Stimulated activated CD4-positive, alpha-beta T cell treated with anti-CD3 and anti-CD28 coated beads, Interleukin-12 subunit alpha, Interleukin-12 subunit beta, amount 100 ng/mL, for 4 hours (primary cell): ENCODE results near the gene ASH1L.
"Not testable (repeated sequence)": the region's sequence is repeated elsewhere in the genome, so short reads cannot be mapped to it uniquely, and the experiment has no call there.

Experiments
- DNase-seq: peaks from one replicate; pipeline ENCODE4 v3.0.0-alpha.2; 2020

The ASH1L gene

DNA sequence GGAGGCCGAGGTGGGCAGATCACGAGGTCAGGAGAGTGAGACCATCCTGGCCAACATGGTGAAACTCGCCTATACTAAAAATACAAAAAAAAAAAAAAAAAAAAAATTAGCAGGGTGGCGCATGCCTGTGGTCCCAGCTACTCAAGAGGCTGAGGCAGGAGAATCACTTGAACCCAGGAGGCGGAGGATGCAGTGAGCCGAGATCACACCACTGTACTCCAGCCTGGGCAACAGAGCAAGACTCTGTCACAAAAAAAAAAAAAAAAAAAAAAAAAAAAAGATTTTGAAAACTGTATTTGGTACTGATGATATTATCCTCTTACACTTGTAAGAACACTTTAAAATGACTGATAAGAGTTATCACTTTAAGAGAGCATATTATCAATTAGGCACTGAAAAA lies 74.2 kb downstream of the ASH1L start:
- not testable (repeated sequence) for DNase-seq

DNA sequence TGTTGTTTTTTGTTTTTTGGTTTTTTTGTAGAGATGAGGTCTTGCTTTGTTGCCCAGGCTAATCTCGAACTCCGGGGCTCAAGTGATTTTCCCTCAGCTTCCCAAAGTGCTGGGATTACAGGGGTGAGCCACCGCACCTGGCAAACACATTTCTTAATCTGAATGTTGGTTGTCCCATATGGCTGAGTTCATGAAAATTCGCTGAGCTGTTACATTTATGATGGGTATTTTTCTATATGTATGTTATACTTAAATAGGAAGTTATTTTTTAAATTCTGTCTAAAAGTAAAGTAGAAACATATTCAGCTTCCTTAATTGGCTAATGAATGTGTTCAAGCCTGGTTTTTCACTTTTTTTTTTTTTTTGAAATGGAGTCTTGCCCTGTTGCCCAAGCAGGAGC lies 75.1 kb downstream of the ASH1L start:
- no peak for DNase-seq

DNA sequence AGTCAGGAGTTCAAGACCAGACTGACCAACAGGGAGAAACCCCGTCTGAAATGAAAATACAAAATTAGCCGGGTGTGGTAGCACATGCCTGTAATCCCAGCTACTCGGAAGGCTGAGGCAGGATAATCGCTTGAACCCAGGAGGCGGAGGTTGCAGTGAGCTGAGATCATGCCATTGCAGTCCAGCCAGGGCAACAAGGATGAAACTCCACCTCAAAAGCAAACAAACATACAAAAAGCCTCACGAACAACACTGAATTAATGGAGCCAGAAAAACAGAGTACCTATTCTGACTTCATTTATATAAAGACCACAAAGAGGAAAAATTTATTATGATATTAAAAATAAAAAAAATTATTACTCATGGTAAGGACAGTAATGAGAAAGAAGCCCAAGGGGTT lies 75.7 kb downstream of the ASH1L start:
- not testable (repeated sequence) for DNase-seq

DNA sequence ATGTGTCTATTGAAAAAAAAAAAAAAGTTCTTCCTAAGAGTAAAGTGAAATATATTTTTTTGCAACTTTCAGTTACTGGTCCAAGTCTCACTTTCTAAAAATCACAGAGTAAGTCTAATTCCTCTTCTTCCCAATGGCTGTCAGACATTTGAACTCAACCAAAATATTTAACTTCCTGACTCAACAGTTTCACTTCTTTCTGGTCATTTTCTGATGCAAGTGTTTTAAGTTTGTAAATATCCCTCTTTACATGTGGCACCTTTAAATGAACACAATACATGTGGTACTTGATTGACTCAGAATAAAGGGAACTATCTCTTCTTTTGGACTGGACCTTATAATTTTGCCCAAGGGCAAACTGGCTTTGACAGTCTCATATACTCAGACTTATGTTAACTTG lies 76.7 kb downstream of the ASH1L start:
- DNase-seq: no peak

DNA sequence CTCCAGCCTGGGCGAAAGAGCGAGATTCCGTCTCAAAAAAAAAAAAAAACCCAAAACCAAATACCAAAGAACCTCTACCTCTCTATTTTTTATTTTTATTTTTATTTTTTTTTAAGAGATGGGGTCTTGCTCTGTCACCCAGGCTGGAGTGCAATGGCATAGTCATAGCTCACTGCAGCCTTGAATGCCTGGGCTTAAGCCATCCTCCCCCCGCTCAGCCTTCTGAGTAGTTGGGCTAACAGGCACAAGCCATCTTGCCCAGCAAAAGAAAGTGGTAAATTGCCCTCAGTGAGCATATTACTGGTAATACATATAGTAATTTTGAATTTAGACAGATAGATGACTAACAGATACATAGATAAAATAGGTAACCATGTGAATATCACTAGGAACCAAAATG lies 77.4 kb downstream of the ASH1L start:
- no peak for DNase-seq

DNA sequence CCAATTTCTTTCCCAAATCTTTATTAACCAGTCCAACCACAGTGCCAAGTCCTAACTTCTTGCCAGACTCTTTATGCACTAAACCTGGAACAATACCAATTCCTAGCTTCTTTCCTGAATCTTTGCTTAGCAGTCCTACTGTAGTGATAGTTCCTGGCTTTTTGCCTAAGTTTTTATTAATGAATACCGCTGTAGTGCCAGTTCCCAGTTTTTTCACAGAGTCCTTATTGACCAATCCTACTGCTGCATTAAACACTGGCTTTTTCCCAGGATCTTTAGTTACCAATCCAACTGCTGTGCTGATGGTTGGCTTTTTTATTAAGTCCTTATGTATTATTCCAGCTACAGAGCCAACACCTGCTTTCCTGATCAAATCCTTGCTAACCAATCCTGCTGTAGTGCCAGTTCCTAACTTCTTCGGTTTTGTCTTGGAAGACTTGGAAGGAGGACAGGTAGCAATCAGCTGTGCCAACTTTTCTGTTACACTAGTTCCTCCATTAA lies 80.8 kb downstream of the ASH1L start:
- no peak for DNase-seq

DNA sequence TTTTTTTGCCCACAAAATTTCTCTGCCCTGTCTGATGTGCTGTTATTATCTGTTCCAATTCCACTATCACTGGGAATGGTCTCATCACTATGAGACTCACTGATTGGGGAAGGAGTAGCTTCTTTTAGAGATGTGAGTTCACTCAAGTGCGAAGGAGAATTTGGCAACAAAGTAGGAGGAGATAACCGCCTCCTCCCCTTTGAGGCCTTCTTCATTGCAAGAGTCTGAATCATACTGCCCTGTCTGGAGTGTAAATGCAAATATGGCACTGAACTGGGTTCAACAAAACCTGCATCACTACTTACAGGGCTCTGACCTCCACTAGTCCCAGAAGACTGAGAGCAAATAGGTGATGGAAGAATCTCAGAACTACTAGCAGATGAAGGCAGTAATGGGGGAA lies 83.4 kb downstream of the ASH1L start:
- no peak for DNase-seq

DNA sequence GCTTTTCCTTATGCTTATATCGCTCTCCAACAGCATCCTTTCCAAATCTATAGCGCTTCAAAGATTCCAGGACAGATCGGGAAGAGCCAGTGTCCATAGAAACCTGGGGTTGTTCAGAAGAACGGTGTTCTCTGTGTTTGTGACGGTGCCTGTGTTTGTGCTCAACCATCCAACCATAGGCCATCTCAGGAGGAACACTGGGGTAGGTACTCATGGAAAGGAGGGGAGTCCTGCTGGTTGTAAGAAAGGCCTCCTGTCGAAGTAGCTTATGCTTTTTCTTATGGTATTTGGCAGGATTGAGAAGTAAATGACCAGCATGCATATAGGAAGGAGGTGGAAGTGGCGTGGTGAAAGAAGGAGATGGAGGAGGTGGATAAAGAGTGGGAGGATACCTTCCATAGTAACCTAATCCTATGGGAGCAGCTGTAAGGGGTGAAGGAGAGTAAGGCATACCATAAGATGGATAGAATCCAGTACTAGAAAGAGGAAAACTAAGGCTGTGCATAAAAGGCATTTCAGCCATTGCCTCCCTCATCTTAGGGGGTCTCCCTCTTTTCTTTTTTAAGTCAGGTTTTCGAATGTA lies 84.2 kb downstream of the ASH1L start:
- DNase-seq: no peak

DNA sequence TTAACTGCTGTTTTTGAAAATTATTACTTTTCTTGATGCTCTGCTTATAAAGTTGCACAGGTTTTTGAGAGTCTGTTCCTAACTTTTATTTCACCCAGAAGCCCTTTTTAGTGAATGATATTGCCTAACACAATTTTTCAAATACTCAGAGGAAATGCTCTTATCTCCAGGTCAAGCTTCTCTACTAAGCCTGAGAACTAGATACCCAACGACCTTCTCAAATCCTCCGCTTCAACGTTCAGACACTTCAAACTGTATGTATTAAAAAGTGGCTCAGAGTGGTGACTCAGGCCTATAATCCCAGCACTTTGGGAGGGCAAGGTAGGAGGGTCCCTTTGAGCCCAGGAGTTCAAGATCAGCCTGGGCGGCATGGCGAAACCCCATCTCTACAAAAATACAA lies 88.5 kb downstream of the ASH1L start:
- no peak for DNase-seq

DNA sequence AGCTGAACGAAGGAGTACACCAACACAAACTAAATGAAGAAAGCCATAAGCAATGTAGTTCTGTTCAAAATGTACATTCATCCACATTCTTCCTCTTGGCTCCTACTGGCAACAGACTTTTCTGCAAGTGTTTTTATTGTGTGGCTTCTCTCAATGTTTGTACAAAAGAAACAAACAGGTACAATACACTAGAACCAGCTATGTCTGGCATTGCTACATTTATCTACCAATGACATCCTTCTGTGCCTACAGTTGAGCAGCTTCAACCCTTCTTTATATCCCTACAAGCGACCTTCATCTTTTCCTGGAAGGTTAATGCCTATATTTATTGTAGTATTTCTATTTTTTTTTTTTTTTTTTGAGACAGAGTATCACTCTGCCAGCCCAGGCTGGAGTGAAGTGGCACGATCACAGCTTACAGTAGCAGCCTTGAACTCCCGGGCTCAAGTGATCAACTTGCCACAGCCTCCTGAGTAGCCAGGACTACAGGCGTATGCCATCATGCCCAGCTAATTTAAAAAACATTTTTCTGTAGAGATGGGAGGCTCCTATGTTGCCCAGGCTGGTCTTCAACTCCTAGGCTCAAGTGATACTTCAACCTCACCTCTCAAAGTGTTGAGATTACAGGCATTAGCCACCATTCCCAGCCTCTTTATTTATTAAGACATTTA lies 89.3 kb downstream of the ASH1L start:
- no peak for DNase-seq

DNA sequence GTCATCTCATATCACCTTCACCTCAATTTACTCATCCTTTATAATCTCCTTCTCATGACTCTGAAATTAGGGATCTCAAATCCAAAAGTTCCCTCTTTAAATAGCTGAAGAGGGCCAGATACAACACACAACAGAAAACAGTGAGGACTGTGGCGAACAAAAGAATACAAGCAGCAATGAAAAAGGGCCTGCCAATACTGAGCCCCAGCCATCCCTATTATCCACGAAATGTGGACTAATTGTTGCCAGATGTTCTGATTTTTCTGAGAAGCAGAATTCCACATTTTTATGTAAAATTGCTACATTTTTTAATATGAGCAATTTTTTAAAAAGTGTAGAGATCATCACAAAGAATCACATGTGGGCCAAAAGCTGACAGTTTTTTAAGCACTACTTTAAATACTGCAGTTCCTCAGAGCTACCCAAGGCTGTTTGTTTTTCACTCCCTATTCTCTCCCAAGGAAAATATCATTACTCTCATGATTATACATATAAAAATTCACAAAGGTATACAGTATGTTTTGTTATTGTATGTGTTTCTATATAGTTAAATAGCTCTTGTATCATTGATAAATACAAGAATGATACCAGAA lies 90.0 kb downstream of the ASH1L start:
- no peak for DNase-seq

DNA sequence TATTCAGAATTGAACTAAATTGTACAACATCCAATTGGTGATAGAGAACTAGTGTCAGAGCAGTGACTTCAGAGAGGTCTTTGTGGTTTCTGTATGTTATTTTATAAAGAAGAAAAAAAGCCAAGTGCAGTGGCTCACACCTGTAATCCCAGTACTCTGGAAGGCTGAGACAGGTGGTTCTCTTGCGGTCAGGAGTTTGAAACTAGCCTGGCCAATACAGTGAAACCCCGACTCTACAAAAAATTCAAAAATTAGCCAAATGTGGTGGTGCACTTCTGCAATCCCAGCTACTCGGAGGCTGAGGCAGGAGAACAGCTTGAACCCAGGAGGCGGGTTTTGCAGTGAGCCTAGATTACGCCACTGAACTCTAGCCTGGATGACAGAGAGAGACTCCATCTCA lies 90.7 kb downstream of the ASH1L start:
- no peak for DNase-seq

DNA sequence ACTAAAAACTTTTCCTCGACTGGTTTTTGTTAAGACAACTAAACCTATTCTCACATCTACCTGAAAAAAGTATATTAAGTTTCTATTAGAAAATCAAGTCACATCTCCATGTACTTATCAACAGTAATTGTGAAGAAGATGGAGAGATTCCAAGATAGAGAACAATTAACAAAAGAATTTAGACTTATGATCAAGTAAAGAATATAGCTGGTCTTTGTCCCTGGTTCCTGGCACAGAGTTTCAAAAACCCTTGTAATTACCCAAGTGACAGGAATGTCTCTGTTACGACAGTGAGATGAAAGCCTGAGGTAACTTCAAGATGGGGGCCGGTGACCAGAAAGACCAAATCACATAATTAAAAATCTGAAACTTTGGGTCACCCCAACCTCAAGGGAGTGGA lies 91.6 kb downstream of the ASH1L start:
- no peak for DNase-seq

DNA sequence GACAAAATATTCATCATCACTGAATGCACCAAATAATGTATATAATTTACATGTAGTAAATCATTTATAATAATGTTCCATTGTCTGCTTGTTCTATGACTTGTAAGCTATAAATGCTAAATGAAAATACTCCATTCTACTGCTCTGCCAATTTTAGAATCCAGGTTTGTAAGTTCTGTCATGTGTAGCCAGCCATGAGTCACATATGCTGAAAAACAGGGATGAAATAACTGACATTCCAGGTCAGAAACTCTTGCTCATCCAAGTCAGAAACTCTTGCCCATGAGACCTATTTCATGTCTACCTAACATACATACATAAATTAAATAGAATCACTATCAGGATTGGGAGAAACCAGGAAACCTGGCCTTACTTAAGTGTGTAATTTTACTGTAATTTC lies 95.6 kb downstream of the ASH1L start:
- no peak for DNase-seq

DNA sequence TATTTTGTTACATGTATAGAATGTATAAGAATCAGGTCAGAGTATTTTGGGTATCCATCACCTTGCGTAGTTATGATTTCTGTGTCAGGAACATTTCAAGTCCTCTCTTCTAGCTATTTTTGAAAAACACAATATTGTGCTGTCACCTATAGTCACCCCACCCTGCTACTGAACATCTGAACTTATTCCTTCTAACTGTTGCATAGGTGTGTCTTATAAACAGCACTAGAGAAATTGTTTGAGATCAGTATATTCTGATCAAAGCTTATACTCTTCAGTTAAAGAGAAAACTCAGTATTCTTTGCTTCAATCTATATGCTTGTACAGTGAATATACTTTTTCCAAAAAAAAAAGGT lies 96.0 kb downstream of the ASH1L start:
- no peak for DNase-seq

DNA sequence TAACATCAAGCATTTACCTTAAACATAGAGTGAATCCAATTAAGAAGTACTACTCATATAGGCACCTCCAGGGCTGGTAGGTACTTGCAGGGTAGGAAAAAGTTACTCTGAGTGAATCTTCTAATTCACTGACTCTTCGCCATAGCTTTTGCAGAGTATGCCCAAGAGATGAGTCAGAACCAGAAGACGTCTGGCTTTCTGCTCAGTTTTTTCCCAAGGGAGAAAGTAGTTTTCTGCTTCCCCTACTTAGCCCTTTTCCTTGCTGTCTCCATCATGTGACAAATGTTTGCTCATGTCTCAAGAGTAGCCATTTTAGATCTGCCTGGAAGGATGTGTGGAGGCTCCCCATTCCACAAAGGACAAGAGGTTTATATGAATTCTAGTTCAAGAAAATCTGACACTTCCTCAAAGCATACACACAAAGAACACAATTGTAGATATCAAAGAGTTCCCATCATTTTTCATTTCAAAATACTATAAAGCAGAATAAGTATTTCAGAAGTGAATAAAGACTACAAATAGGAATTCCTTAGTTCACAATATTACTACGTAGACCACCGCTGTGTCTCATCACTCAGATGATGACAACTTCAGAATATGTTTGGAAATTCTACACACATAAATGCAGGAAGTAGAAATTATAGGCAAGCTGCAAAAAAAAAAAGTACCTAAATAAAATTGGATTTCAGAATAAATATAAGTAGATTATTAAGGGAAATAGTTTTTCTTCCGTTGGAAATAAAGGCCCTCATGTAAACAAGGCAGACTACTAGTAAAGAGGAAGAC lies 98.5 kb downstream of the ASH1L start:
- DNase-seq: no peak

DNA sequence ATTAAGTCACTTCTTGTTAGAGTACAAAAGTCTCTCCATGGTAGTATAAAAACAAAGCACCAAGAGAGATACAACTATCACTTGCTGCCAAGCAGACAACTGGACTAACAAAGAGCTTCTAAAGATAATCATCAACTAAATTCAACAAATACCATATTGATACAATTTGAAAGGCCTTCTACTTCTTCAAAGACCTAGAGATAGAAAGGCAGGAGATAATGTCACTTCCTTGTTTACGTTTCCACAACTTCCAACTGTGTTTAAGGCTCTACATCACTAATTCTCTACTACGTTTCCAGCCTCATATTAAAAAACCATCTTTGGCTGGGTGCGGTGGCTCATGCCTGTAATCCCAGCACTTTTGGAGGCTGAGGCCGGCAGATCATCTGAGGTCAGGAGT lies 104.5 kb downstream of the ASH1L start:
- no peak for DNase-seq

DNA sequence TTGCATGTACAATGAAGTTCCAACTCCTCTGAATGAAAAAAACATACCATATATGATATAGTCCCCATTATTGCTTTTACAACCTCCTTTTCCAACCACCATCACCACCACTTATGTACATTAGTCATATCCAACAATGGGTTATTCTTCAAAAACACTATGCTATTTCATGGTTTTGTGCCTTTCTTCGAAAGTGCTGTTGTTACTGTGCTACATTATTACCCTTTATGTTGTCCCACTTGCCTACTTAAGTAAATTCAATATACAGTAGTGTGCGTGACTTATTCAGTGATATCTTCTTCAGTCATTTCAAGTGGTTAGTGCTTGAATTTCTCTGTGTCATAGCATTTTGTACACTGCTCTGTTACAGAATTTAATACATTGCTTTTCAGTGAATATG lies 105.3 kb downstream of the ASH1L start:
- DNase-seq: no peak

DNA sequence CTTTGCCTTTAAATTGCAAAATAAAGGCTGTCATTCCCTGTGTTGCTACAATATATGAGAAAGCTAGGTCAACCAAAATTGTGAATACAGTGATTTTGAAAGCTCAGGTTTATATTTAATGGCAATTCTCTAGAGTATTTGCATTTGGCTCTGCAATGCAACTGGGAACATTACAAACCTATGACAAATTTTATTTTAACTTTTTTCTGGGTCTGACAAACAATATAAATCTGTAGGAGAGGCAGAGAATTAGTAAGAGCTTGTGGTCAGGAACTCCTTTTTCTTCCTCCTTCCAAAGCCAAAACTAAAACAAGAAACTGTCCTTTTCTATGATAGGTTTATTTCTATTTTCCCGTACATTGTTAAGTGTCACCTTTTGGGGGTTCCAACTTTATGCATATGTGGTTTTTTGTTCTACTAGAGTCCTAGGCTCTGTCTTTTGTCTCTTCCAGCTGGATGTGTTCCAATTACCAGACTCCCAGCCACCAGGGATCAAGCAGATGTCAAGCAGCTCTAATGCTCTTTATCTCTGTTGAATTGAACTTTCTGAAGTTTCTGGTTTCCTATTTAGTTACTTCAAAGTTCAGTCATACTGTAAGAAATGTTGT lies 106.9 kb downstream of the ASH1L start:
- no peak for DNase-seq

DNA sequence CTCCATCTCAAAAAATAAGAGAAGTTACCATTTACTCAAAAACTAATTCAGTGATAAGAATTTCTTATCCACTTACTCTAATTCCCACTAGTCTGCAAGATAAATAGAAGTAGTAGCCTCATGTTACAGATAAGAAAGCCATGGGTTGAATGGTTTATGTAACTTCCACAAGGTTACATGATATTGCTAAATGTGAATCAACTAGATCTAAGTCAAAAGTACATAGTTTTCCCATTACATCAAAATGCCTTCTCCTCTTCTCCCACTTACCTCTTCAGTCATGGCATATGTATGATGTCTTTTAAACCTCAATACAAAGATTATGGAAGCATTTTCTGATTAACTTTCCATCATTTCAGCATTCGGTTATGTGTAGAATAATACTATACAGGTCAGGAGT lies 108.5 kb downstream of the ASH1L start:
- no peak for DNase-seq

DNA sequence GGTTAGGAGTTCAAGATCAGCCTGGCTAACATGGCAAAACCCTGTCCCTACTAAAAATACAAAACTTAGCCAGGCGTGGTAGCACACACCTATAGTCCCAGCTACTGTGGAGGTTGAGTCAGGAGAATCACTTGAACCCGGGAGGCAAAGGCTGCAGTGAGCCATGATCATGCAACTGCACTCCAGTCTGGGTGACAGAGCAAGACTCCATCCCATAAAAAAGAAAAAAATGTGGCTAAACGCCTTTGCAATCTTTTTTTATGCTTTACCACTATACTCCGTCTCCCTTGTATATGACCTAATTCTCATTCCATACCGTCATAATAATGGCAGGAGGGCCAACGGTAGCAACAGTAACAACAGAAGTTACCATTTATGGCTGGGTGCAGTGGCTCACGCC lies 109.5 kb downstream of the ASH1L start:
- DNase-seq: no peak

DNA sequence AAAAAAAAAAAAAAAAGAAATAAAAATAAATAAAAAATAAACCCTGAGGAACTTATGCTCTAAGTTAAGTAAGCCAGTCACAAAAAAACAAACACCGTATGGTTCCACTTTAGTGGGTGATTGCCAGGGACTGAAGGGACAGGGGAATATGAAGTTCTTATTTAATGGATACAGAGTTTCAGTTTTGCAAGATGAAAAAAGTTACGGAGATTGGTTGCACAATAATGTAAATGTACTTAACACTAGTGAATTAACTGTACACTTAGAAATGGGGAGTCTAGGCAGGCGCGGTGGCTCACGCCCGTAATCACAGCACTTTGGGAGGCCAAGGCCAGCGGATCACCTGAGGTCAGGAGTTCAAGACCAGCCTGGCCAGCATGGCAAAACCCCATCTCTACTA lies 111.4 kb downstream of the ASH1L start:
- no peak for DNase-seq

DNA sequence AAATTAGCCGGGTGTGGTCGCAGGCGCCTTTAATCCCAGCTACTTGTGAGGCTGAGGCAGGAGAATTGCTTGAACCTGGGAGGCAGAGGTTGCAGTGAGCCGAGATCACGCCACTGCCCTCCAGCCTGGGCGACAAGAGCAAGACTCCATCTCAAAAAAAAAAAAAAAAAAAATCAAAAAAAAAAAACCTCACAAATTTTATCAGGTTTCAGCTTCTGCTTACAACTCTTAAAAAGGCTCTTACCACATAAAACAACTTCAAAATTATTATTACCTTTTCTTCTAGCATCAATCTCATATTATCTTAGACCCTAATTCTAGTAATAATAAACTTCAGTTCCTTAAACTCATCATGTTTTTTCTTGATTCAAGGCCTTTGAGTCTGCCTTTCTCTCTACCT lies 120.2 kb downstream of the ASH1L start:
- DNase-seq: not testable (repeated sequence)

DNA sequence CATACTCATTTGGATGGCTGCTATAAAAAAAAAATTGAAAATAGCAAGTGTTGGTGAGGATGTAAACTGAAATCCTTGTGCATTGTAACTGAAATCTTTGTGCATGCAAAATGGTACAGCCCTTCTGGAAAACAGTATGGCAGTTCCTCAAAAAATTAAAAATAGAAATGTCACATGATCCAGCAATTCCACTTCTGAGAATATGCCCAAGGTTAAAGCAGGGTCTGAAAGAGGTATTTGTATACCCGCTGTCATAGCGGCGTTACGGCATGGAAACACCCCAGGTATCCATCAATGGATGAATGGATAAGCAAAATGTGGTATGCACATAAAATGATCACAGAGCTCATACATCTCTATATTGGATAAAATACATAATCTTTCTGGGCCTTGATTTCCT lies 125.2 kb downstream of the ASH1L start:
- DNase-seq: no peak
